Measurements from ENCODE around the gene CD200R1. TPM values are rescaled to one million over a fixed set of nuclear protein-coding genes. Genes with fewer than 3 reads are reported as not detected.

Gene CD200R1
- total RNA-seq, 1 donor from 2014 or later, result 1.9 TPM

GRCh38 chr3:112904786-112905185, 70.1 kb downstream of the CD200R1 start:
- ATAC-seq (no peak), DNase-seq (no peak)
- H3K4me3 ChIP-seq, result no peak overlapping the region
- no peaks in the 10 kb centered on the region for H3K9me3 ChIP-seq
- no peaks in the 10 kb centered on the region for H3K4me1 ChIP-seq
- H3K27ac ChIP-seq, result no peak overlapping the region
- H3K36me3 ChIP-seq, result no peaks in the 10 kb centered on the region
- TF ChIP-seq CTCF (IDR thresholded peaks at IDR 0.05), result no peak
- H3K27me3 ChIP-seq, result no peaks in the 10 kb centered on the region
- intact Hi-C loops (cut with DNase I), result no loop called here

GRCh38 chr3:112900113-112900512, 74.8 kb downstream of the CD200R1 start:
- ATAC-seq (no peak), DNase-seq (no peak)
- H3K9me3 ChIP-seq, result no peaks in the 10 kb centered on the region
- H3K4me3 ChIP-seq, result no peak overlapping the region
- no peaks in the 10 kb centered on the region for H3K36me3 ChIP-seq
- H3K27ac ChIP-seq, result no peak overlapping the region
- H3K4me1 ChIP-seq, result no peaks in the 10 kb centered on the region
- intact Hi-C loops (cut with DNase I), result no loop called here
- no peak for TF ChIP-seq CTCF (IDR thresholded peaks at IDR 0.05)
- no peaks in the 10 kb centered on the region for H3K27me3 ChIP-seq

GRCh38 chr3:112897791-112898190, 77.1 kb downstream of the CD200R1 start:
- Histone ChIP-seq H3K9me3 (no peaks in the 10 kb centered on the region), H3K4me3 (no peak overlapping the region), H3K27ac (no peak overlapping the region), H3K36me3 (no peaks in the 10 kb centered on the region), H3K4me1 (no peaks in the 10 kb centered on the region), H3K27me3 (no peaks in the 10 kb centered on the region)
- intact Hi-C loops (cut with DNase I), result no loop called here
- no peak for TF ChIP-seq CTCF (IDR thresholded peaks at IDR 0.05)
- no peak for DNase-seq
- no peak for ATAC-seq

GRCh38 chr3:112894258-112894657, 80.6 kb downstream of the CD200R1 start:
- Histone ChIP-seq H3K27ac (no peak overlapping the region), H3K4me3 (no peak overlapping the region), H3K9me3 (no peaks in the 10 kb centered on the region), H3K4me1 (no peaks in the 10 kb centered on the region), H3K36me3 (no peaks in the 10 kb centered on the region), H3K27me3 (peaks cover 4% of the 10 kb centered on the region)
- DNase-seq (no peak), ATAC-seq (no peak)
- intact Hi-C loops (cut with DNase I), result no loop called here
- TF ChIP-seq CTCF (IDR thresholded peaks at IDR 0.05), result no peak

- no peak for TF ChIP-seq CTCF (IDR thresholded peaks at IDR 0.05)
- ATAC-seq (no peak), DNase-seq (no peak)
- peaks cover 4% of the 10 kb centered on the region for H3K27me3 ChIP-seq
- H3K4me3 ChIP-seq, result no peak overlapping the region
- intact Hi-C loops (cut with DNase I), result no loop called here
- no peaks in the 10 kb centered on the region for H3K36me3 ChIP-seq
- no peaks in the 10 kb centered on the region for H3K4me1 ChIP-seq
- no peak overlapping the region for H3K27ac ChIP-seq
- H3K9me3 ChIP-seq, result no peaks in the 10 kb centered on the region
Observed at GRCh38 chr3:112889357-112889756, 85.5 kb downstream of the CD200R1 start.

GRCh38 chr3:112888381-112889085, 86.4 kb downstream of the CD200R1 start:
- Histone ChIP-seq H3K27me3 (peaks cover 4% of the 10 kb centered on the region), H3K36me3 (no peaks in the 10 kb centered on the region), H3K4me1 (no peaks in the 10 kb centered on the region), H3K9me3 (no peaks in the 10 kb centered on the region), H3K4me3 (no peak overlapping the region), H3K27ac (no peak overlapping the region)
- no peak for ATAC-seq
- no peak for TF ChIP-seq CTCF (IDR thresholded peaks at IDR 0.05)
- DNase-seq, result no peak
- intact Hi-C loops (cut with DNase I), result no loop called here

Data from upper lobe of right lung (tissue), 1 donor.